D341Med (cell line): ENCODE results near the gene UBALD2.
"Not testable (repeated sequence)": the region's sequence is repeated elsewhere in the genome, so short reads cannot be mapped to it uniquely, and the experiment has no call there.

Experiments
- DNase-seq: peaks from one replicate; pipeline ENCODE4 v3.0.0; 2012; ENCODE audit warnings: low spot score

Gene UBALD2

GRCh38 chr17:76246080-76247066, 18.8 kb upstream of the UBALD2 start:
- DNase-seq, result no peak

GRCh38 chr17:76247304-76247703, 17.8 kb upstream of the UBALD2 start:
- no peak for DNase-seq

- no peak for DNase-seq
Measured at GRCh38 chr17:76248013-76248782, 16.9 kb upstream of the UBALD2 start.

- no peak for DNase-seq
Measured at GRCh38 chr17:76250141-76250540, 15.0 kb upstream of the UBALD2 start.

GRCh38 chr17:76251478-76252039, 13.6 kb upstream of the UBALD2 start:
- DNase-seq, result no peak

- DNase-seq, result no peak
Measured at GRCh38 chr17:76252040-76252954, 12.9 kb upstream of the UBALD2 start.

GRCh38 chr17:76252967-76253766, 12.0 kb upstream of the UBALD2 start:
- not testable (repeated sequence) for DNase-seq

GRCh38 chr17:76253841-76254240, 11.3 kb upstream of the UBALD2 start:
- DNase-seq, result no peak

GRCh38 chr17:76254275-76254674, 10.9 kb upstream of the UBALD2 start:
- DNase-seq, result no peak

- DNase-seq, result peak; percentile 21
Measured at GRCh38 chr17:76255801-76256429, 9.2 kb upstream of the UBALD2 start.

- DNase-seq, result not testable (repeated sequence)
Measured at GRCh38 chr17:76256430-76257050, 8.6 kb upstream of the UBALD2 start.

GRCh38 chr17:76260220-76260619, 4.9 kb upstream of the UBALD2 start:
- no peak for DNase-seq

- DNase-seq, result no peak
Measured at GRCh38 chr17:76260669-76261068, 4.5 kb upstream of the UBALD2 start.

- peak; percentile 18 for DNase-seq
Measured at GRCh38 chr17:76261421-76262215, 3.5 kb upstream of the UBALD2 start.

GRCh38 chr17:76262732-76263344, 2.3 kb upstream of the UBALD2 start:
- DNase-seq, result peak; percentile 27

- DNase-seq, result no peak
Measured at GRCh38 chr17:76263896-76264295, 1.3 kb upstream of the UBALD2 start.

GRCh38 chr17:76264425-76264754, 758 bp upstream of the UBALD2 start:
- DNase-seq, result peak; percentile 28

- DNase-seq, result peak; percentile 89
Measured at GRCh38 chr17:76265624-76266243, 586 bp downstream of the UBALD2 start.
